Measurements from ENCODE around the gene UBR7. TPM values are rescaled to one million over a fixed set of nuclear protein-coding genes. Genes with fewer than 3 reads are reported as not detected.
A peak's percentile ranks its signal among the peaks of the same experiment; 100 is the strongest.

Gene UBR7
- total and polyA plus RNA-seq, 7 donors, result 11.5 to 32.6 (median 17.0) TPM

GRCh38 chr14:93195316-93195999 lies 11.6 kb upstream of the UBR7 start:
- Histone ChIP-seq H3K4me1 (peaks cover 6% of the 10 kb centered on the region), H3K4me3 (no peak overlapping the region), H3K27me3 (ENCODE audit: insufficient read depth in 3 of 3, low read length in 2 of 3) (no peaks in the 10 kb centered on the region), H3K36me3 (ENCODE audit: insufficient read depth in 1 of 2, low read depth in 1 of 2) (peaks cover 3 to 4% of the 10 kb centered on the region in 2 donors), H3K9me3 (no peaks in the 10 kb centered on the region), H3K27ac (peak overlapping the region; percentile 63)
- peak in 3 of 4 donors; percentile 68 to 76 (median 74) for ATAC-seq
- no peak for DNase-seq
- intact Hi-C loops (cut with DNase I), result no loop called here
- TF ChIP-seq, protein P1, sequence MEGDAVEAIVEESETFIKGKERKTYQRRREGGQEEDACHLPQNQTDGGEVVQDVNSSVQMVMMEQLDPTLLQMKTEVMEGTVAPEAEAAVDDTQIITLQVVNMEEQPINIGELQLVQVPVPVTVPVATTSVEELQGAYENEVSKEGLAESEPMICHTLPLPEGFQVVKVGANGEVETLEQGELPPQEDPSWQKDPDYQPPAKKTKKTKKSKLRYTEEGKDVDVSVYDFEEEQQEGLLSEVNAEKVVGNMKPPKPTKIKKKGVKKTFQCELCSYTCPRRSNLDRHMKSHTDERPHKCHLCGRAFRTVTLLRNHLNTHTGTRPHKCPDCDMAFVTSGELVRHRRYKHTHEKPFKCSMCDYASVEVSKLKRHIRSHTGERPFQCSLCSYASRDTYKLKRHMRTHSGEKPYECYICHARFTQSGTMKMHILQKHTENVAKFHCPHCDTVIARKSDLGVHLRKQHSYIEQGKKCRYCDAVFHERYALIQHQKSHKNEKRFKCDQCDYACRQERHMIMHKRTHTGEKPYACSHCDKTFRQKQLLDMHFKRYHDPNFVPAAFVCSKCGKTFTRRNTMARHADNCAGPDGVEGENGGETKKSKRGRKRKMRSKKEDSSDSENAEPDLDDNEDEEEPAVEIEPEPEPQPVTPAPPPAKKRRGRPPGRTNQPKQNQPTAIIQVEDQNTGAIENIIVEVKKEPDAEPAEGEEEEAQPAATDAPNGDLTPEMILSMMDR (IDR thresholded peaks at IDR 0.05), result no peak
- WGBS, 3 donors, result 76 to 85% (median 77%) methylated on average over 1 of the region's 1 CpG

DNA sequence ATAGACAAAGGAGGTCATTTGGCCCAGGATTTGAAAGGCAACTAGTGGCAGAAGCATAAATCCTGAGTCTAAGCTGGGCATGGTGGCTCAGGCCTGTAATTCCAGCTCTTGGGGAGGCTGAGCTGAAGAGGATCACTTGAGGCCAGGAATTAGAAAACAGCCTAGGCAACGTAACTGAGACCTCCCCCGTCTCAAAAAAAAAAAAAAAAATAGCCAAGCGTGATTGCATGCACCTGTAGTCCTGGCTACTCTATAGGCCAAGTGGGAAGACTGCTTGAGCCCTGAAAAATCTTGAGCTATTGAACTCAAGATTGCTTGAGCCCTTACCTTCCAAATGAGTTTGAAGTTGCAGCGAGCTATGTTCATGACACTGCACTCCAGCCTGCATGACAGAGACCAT lies 8.0 kb upstream of the UBR7 start:
- Histone ChIP-seq H3K36me3 (ENCODE audit: insufficient read depth in 1 of 2, low read depth in 1 of 2) (peaks cover 3 to 4% of the 10 kb centered on the region in 2 donors), H3K9me3 (no peaks in the 10 kb centered on the region), H3K27ac (no peak overlapping the region), H3K4me1 (peaks cover 6% of the 10 kb centered on the region), H3K4me3 (no peak overlapping the region), H3K27me3 (ENCODE audit: insufficient read depth in 3 of 3, low read length in 2 of 3) (no peaks in the 10 kb centered on the region)
- TF ChIP-seq, protein P1 (IDR thresholded peaks at IDR 0.05), result no peak
- no peak for ATAC-seq
- intact Hi-C loops (cut with DNase I), result no loop called here
- WGBS, 3 donors, result 67 to 85% (median 68%) methylated on average over 4 of the region's 4 CpGs
- DNase-seq, result no peak

GRCh38 chr14:93200553-93200952 lies 6.5 kb upstream of the UBR7 start:
- TF ChIP-seq, protein P1 (IDR thresholded peaks at IDR 0.05), result no peak
- WGBS, 3 donors, result 94 to 99% (median 98%) methylated on average over 5 of the region's 5 CpGs
- no peak for DNase-seq
- Histone ChIP-seq H3K4me3 (no peak overlapping the region), H3K36me3 (ENCODE audit: insufficient read depth in 1 of 2, low read depth in 1 of 2) (peaks cover 3 to 4% of the 10 kb centered on the region in 2 donors), H3K27ac (no peak overlapping the region), H3K9me3 (no peaks in the 10 kb centered on the region), H3K27me3 (ENCODE audit: insufficient read depth in 3 of 3, low read length in 2 of 3) (no peaks in the 10 kb centered on the region), H3K4me1 (peaks cover 6% of the 10 kb centered on the region)
- ATAC-seq, result peak in 1 of 4 donors; percentile 58
- intact Hi-C loops (cut with DNase I), result loop anchor here in 1 of 2 donors (10.0 kb wide), 2 partner anchors 134 to 414 kb away; partner anchors contain the start of gene BTBD7

DNA sequence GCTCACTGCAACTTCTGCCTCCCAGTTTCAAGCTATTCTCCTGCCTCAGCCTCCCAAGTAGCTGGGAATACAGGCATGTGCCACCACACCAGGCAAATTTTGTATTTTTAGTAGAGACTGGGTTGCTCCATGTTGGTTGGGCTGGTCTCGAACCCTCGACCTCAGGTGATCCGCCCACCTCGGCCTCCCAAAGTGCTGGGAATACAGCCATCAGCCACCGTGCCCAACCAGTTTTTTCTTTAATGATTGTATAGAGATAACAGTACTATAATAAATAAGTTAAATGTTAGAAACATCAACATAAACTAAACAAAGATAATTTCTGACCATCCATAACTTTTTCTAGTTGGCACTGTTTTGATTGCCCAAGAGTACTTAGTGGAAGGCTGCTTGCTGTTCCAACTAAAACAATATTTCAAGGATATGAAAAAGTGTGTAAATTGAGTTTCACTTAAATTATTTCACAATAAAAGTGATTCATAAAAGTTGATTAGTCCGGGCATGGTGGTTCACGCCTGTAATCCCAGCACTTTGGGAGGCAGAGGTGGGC lies 5.8 kb upstream of the UBR7 start:
- intact Hi-C loops (cut with DNase I), result loop anchor here in 1 of 2 donors (10.0 kb wide), 2 partner anchors 134 to 414 kb away; partner anchors contain the start of gene BTBD7
- no peak for ATAC-seq
- no peaks in the 10 kb centered on the region for H3K9me3 ChIP-seq
- no peak overlapping the region for H3K27ac ChIP-seq
- WGBS, 3 donors, result 86 to 96% (median 89%) methylated on average over 7 of the region's 7 CpGs
- DNase-seq, result no peak
- no peaks in the 10 kb centered on the region for H3K27me3 ChIP-seq (ENCODE audit: insufficient read depth in 3 of 3, low read length in 2 of 3)
- H3K36me3 ChIP-seq (ENCODE audit: insufficient read depth in 1 of 2, low read depth in 1 of 2), result peaks cover 3 to 4% of the 10 kb centered on the region in 2 donors
- TF ChIP-seq, protein P1 (IDR thresholded peaks at IDR 0.05), result no peak
- no peak overlapping the region for H3K4me3 ChIP-seq
- H3K4me1 ChIP-seq, result peaks cover 6% of the 10 kb centered on the region

Data from psoas muscle (tissue), 8 donors.